PFSK-1 (cell line): Measurements from ENCODE around the gene PCBP4.

Experiments used
- POLR2AphosphoS5 ChIP-seq: IDR thresholded peaks from 2 replicates; pipeline ENCODE4 v1.6.1; 2012; ENCODE audit warnings: low read depth, mild to moderate bottlenecking, control low read depth, low read length, moderate library complexity
- TAF1 ChIP-seq: IDR thresholded peaks from 2 replicates; pipeline ENCODE4 v1.6.1; 2012; ENCODE audit warnings: low read length, control low read depth, borderline replicate concordance; ENCODE audit not compliant: insufficient read depth

- TF ChIP-seq POLR2AphosphoS5, result no peak
- TF ChIP-seq TAF1, result no peak
Observed at GRCh38 chr3:52014613-52015012, 47.4 kb upstream of the PCBP4 start.
